Ectodermal cell (in vitro differentiated cells): ENCODE measurements around the gene SOD2.
A peak's percentile ranks its signal among the peaks of the same experiment; 100 is the strongest.
"Not testable (repeated sequence)": the region's sequence is repeated elsewhere in the genome, so short reads cannot be mapped to it uniquely, and the experiment has no call there.

Experiments used
- H3K27ac ChIP-seq: 2 replicates; pipeline ENCODE4 v1.7.0; 2013; ENCODE audit warnings: mild to moderate bottlenecking, low read depth, low read length; ENCODE audit not compliant: insufficient read depth, poor library complexity, severe bottlenecking
- H3K27me3 ChIP-seq: 2 replicates; pipeline ENCODE4 v1.7.0; 2013; ENCODE audit warnings: mild to moderate bottlenecking, low read length; ENCODE audit not compliant: insufficient read depth, control insufficient read depth, poor library complexity, severe bottlenecking
- H3K36me3 ChIP-seq: one replicate; pipeline ENCODE4 v1.7.0; 2013; ENCODE audit warnings: low read length; ENCODE audit not compliant: control insufficient read depth, insufficient read depth
- H3K4me1 ChIP-seq: one replicate; pipeline ENCODE4 v1.7.0; 2013; ENCODE audit warnings: low read length; ENCODE audit not compliant: control insufficient read depth, insufficient read depth
- H3K4me3 ChIP-seq: 2 replicates; pipeline ENCODE4 v1.7.0; 2013; ENCODE audit warnings: low read depth, low read length, control low read depth; ENCODE audit not compliant: insufficient read depth
- H3K9me3 ChIP-seq: 2 replicates; pipeline ENCODE4 v1.7.0; 2013; ENCODE audit warnings: mild to moderate bottlenecking, low read length, moderate library complexity; ENCODE audit not compliant: control insufficient read depth
- WGBS, 2 experiments: methylation state at CpG; one replicate each; pipeline ENCODE4 v1.1.7; 2013; ENCODE audit warnings: missing lambda C conversion rate in 2 of 2; 5-methylcytosine and 5-hydroxymethylcytosine counted together

Gene SOD2

GRCh38 chr6:159726918-159727716 lies 34.1 kb upstream of the SOD2 start, which contains the start of gene WTAP:
Gene WTAP, plus strand, starts transcription at chr6:159727506. Its CDS starts 8,760 bp downstream, at chr6:159736266.
- Histone ChIP-seq H3K27me3 (no peaks in the 10 kb centered on the region), H3K9me3 (no peaks in the 10 kb centered on the region), H3K4me3 (peak within 1 kb of the TSS; percentile 87), H3K27ac (peak within 1 kb of the TSS; percentile 99), H3K36me3 (no peaks in the 10 kb centered on the region), H3K4me1 (peaks cover 4% of the 10 kb centered on the region)
- WGBS, 2 experiments = 0% methylated on average over 93 of the region's 93 CpGs

GRCh38 chr6:159726255-159726917 lies 33.3 kb upstream of the SOD2 start:
- no peaks in the 10 kb centered on the region for H3K9me3 ChIP-seq
- peak overlapping the region; percentile 99 for H3K27ac ChIP-seq
- no peaks in the 10 kb centered on the region for H3K27me3 ChIP-seq
- H3K4me1 ChIP-seq = peaks cover 4% of the 10 kb centered on the region
- H3K36me3 ChIP-seq = no peaks in the 10 kb centered on the region
- 1% methylated on average over 30 of the region's 30 CpGs for WGBS, 2 experiments
- H3K4me3 ChIP-seq = peak overlapping the region; percentile 87

GRCh38 chr6:159725208-159725607 lies 32.2 kb upstream of the SOD2 start:
- H3K9me3 ChIP-seq, H3K4me3 ChIP-seq, H3K27ac ChIP-seq, H3K27me3 ChIP-seq, H3K36me3 ChIP-seq, H3K4me1 ChIP-seq: not testable (repeated sequence)
- WGBS, 2 experiments = 92 to 94% methylated on average over 3 of the region's 3 CpGs

- no peak overlapping the region for H3K27ac ChIP-seq
- H3K27me3 ChIP-seq = no peaks in the 10 kb centered on the region
- 94 to 97% methylated on average over 4 of the region's 4 CpGs for WGBS, 2 experiments
- no peaks in the 10 kb centered on the region for H3K36me3 ChIP-seq
- H3K9me3 ChIP-seq = no peaks in the 10 kb centered on the region
- H3K4me1 ChIP-seq = peaks cover under 1% of the 10 kb centered on the region
- H3K4me3 ChIP-seq = no peak overlapping the region
Measured at GRCh38 chr6:159724778-159725177, 31.7 kb upstream of the SOD2 start.

GRCh38 chr6:159723259-159723658 lies 30.2 kb upstream of the SOD2 start:
- Histone ChIP-seq H3K4me1 (no peaks in the 10 kb centered on the region), H3K27me3 (no peaks in the 10 kb centered on the region), H3K27ac (no peak overlapping the region), H3K4me3 (no peak overlapping the region), H3K9me3 (no peaks in the 10 kb centered on the region), H3K36me3 (no peaks in the 10 kb centered on the region)
- WGBS, 2 experiments = 93 to 98% methylated on average over 2 of the region's 2 CpGs

GRCh38 chr6:159722655-159723054 lies 29.6 kb upstream of the SOD2 start:
- H3K9me3 ChIP-seq = no peaks in the 10 kb centered on the region
- no peak overlapping the region for H3K4me3 ChIP-seq
- H3K27me3 ChIP-seq = no peaks in the 10 kb centered on the region
- no peak overlapping the region for H3K27ac ChIP-seq
- H3K36me3 ChIP-seq = no peaks in the 10 kb centered on the region
- H3K4me1 ChIP-seq = no peaks in the 10 kb centered on the region

GRCh38 chr6:159721981-159722380 lies 28.9 kb upstream of the SOD2 start:
- not testable (repeated sequence) for H3K4me3 ChIP-seq, H3K4me1 ChIP-seq
- WGBS, 2 experiments = 89 to 93% methylated on average over 3 of the region's 3 CpGs

GRCh38 chr6:159720708-159721107 lies 27.7 kb upstream of the SOD2 start:
- Histone ChIP-seq H3K4me3 (no peak overlapping the region), H3K36me3 (no peaks in the 10 kb centered on the region), H3K27me3 (no peaks in the 10 kb centered on the region), H3K9me3 (no peaks in the 10 kb centered on the region), H3K4me1 (no peaks in the 10 kb centered on the region), H3K27ac (no peak overlapping the region)
- 90 to 91% methylated on average over 6 of the region's 7 CpGs for WGBS, 2 experiments

More at GRCh38 chr6:159721981-159722380, 28.9 kb upstream of the SOD2 start:
- H3K27me3 ChIP-seq, H3K36me3 ChIP-seq, H3K9me3 ChIP-seq, H3K27ac ChIP-seq: not testable (repeated sequence)

- Histone ChIP-seq H3K4me3 (no peak overlapping the region), H3K4me1 (no peaks in the 10 kb centered on the region)
- 94 to 95% methylated on average over 7 of the region's 7 CpGs for WGBS, 2 experiments
Measured at GRCh38 chr6:159719287-159719686, 26.2 kb upstream of the SOD2 start.

GRCh38 chr6:159718634-159719033 lies 25.6 kb upstream of the SOD2 start:
- 89% methylated on average over 3 of the region's 3 CpGs for WGBS, 2 experiments
- Histone ChIP-seq H3K27me3 (no peaks in the 10 kb centered on the region), H3K36me3 (no peaks in the 10 kb centered on the region), H3K9me3 (no peaks in the 10 kb centered on the region), H3K4me3 (no peak overlapping the region), H3K4me1 (no peaks in the 10 kb centered on the region), H3K27ac (no peak overlapping the region)

More at GRCh38 chr6:159719287-159719686, 26.2 kb upstream of the SOD2 start:
- Histone ChIP-seq H3K36me3 (no peaks in the 10 kb centered on the region), H3K27ac (no peak overlapping the region), H3K9me3 (no peaks in the 10 kb centered on the region), H3K27me3 (no peaks in the 10 kb centered on the region)
